H9 (cell line): Measurements from ENCODE around the gene MICOS13. TPM values are rescaled to one million over a fixed set of nuclear protein-coding genes. Genes with fewer than 3 reads are reported as not detected.

Experiments used
- DNase-seq: peaks from one replicate; pipeline ENCODE4 v3.0.0-alpha.2; 2017
- H2AFZ ChIP-seq: one replicate; pipeline ENCODE4 v1.6.1; 2013; ENCODE audit warnings: mild to moderate bottlenecking, low read length, control low read depth, moderate library complexity
- H2AK5ac ChIP-seq: 2 replicates; pipeline ENCODE4 v1.6.1; 2013; ENCODE audit warnings: low read length, control low read depth, mixed read lengths; ENCODE audit not compliant: insufficient read length
- H2BK120ac ChIP-seq: one replicate; pipeline ENCODE4 v1.6.1; 2013; ENCODE audit warnings: low read depth, mild to moderate bottlenecking, low read length, control low read depth, inconsistent platforms; ENCODE audit not compliant: poor library complexity, severe bottlenecking
- H2BK12ac ChIP-seq: 2 replicates; pipeline ENCODE4 v1.6.1; 2013; ENCODE audit warnings: low read length, control low read depth, mixed read lengths, low read depth; ENCODE audit not compliant: insufficient read length
- H2BK15ac ChIP-seq: 2 replicates; pipeline ENCODE4 v1.6.1; 2013; ENCODE audit warnings: low read depth, low read length, control low read depth
- H2BK20ac ChIP-seq: one replicate; pipeline ENCODE4 v1.6.1; 2013; ENCODE audit warnings: low read depth, mild to moderate bottlenecking, low read length, control low read depth, inconsistent platforms; ENCODE audit not compliant: poor library complexity, severe bottlenecking
- H2BK5ac ChIP-seq: 2 replicates; pipeline ENCODE4 v1.6.1; 2013; ENCODE audit warnings: low read length, control low read depth, mixed read lengths; ENCODE audit not compliant: insufficient read length
- H3K14ac ChIP-seq: 2 replicates; pipeline ENCODE4 v1.6.1; 2013; ENCODE audit warnings: low read length, control low read depth; ENCODE audit not compliant: insufficient read depth
- H3K18ac ChIP-seq: 2 replicates; pipeline ENCODE4 v1.6.1; 2013; ENCODE audit warnings: low read depth, mild to moderate bottlenecking, mixed read lengths, low read length, control low read depth; ENCODE audit not compliant: insufficient read length
- H3K23ac ChIP-seq: 2 replicates; pipeline ENCODE4 v1.6.1; 2013; ENCODE audit warnings: low read length, control low read depth, mixed read lengths, low read depth; ENCODE audit not compliant: insufficient read length
- H3K23me2 ChIP-seq: 2 replicates; pipeline ENCODE4 v1.6.1; 2013; ENCODE audit warnings: low read depth, mild to moderate bottlenecking, mixed read lengths, low read length, control low read depth; ENCODE audit not compliant: insufficient read length, poor library complexity, severe bottlenecking
- H3K27ac ChIP-seq: 2 replicates; pipeline ENCODE4 v1.5.1; 2013; ENCODE audit warnings: low read length, control low read depth, mixed read lengths, low read depth; ENCODE audit not compliant: insufficient read length
- H3K27me3 ChIP-seq: 2 replicates; pipeline ENCODE4 v1.6.1; 2013; ENCODE audit warnings: low read length, control low read depth, inconsistent platforms; ENCODE audit not compliant: insufficient read depth
- H3K4ac ChIP-seq: 2 replicates; pipeline ENCODE4 v1.6.1; 2013; ENCODE audit warnings: low read depth, mild to moderate bottlenecking, control low read depth, inconsistent platforms, low read length, moderate library complexity
- H3K4me1 ChIP-seq: 2 replicates; pipeline ENCODE4 v1.6.1; 2013; ENCODE audit warnings: low read length, control low read depth, inconsistent platforms; ENCODE audit not compliant: insufficient read depth
- H3K4me2 ChIP-seq: 2 replicates; pipeline ENCODE4 v1.6.1; 2013; ENCODE audit warnings: low read length, control low read depth, mixed read lengths; ENCODE audit not compliant: insufficient read length, insufficient read depth
- H3K56ac ChIP-seq: 2 replicates; pipeline ENCODE4 v1.6.1; 2013; ENCODE audit warnings: low read depth, mild to moderate bottlenecking, mixed read lengths, low read length, control low read depth; ENCODE audit not compliant: insufficient read length
- H3K79me1 ChIP-seq: 2 replicates; pipeline ENCODE4 v1.6.1; 2013; ENCODE audit warnings: low read depth, mild to moderate bottlenecking, moderate library complexity, low read length, control low read depth, inconsistent platforms; ENCODE audit not compliant: insufficient read depth, poor library complexity, severe bottlenecking
- H3K79me2 ChIP-seq: 2 replicates; pipeline ENCODE4 v1.6.1; 2013; ENCODE audit warnings: low read length, control low read depth, inconsistent platforms; ENCODE audit not compliant: insufficient read depth
- H3K9ac ChIP-seq: 2 replicates; pipeline ENCODE4 v1.6.1; 2013; ENCODE audit warnings: low read length, control low read depth, mixed read lengths; ENCODE audit not compliant: insufficient read length; ENCODE audit errors: extremely low read depth
- H3K9me3 ChIP-seq: one replicate; pipeline ENCODE4 v1.6.1; 2013; ENCODE audit warnings: low read depth, low read length, inconsistent platforms; ENCODE audit not compliant: control insufficient read depth
- H3T11ph ChIP-seq: one replicate; pipeline ENCODE4 v1.6.1; 2013; ENCODE audit warnings: mild to moderate bottlenecking, low read length, control low read depth, inconsistent platforms
- H4K20me1 ChIP-seq: one replicate; pipeline ENCODE4 v1.6.1; 2013; ENCODE audit not compliant: control insufficient read depth, insufficient read length, insufficient read depth
- H4K5ac ChIP-seq: 2 replicates; pipeline ENCODE4 v1.6.1; 2013; ENCODE audit warnings: low read depth, mild to moderate bottlenecking, mixed read lengths, low read length, control low read depth; ENCODE audit not compliant: insufficient read length
- H4K8ac ChIP-seq: replicated peaks from 2 replicates; pipeline ENCODE4 v1.6.1; 2013; ENCODE audit warnings: low read length, control low read depth, mixed read lengths, low read depth; ENCODE audit not compliant: insufficient read length
- H4K91ac ChIP-seq: 2 replicates; pipeline ENCODE4 v1.6.1; 2013; ENCODE audit warnings: low read depth, mild to moderate bottlenecking, moderate library complexity, mixed read lengths, low read length, control low read depth; ENCODE audit not compliant: insufficient read length
- H3K27ac Mint-ChIP-seq, 3 experiments: 2 replicates in 2 of 3; 3 replicates in 1 of 3; pipeline ENCODE4 v1.8.0; 2020 to 2021; ENCODE audit warnings: mixed read lengths in 3 of 3, mild to moderate bottlenecking in 1 of 3, moderate library complexity in 1 of 3
- H3K27me3 Mint-ChIP-seq: 2 replicates; pipeline ENCODE4 v1.8.0; 2021; ENCODE audit warnings: low read depth, mild to moderate bottlenecking, moderate library complexity, mixed read lengths
- H3K36me3 Mint-ChIP-seq, 3 experiments: 2 replicates in 2 of 3; 3 replicates in 1 of 3; pipeline ENCODE4 v1.8.0; 2020 to 2021; ENCODE audit warnings: low read depth in 3 of 3, mixed read lengths in 3 of 3; ENCODE audit not compliant: insufficient read depth in 1 of 3
- H3K4me1 Mint-ChIP-seq, 2 experiments: 2 replicates each; pipeline ENCODE4 v1.8.0; 2020; ENCODE audit warnings: mixed read lengths in 2 of 2
- H3K4me3 Mint-ChIP-seq, 2 experiments: 2 replicates in 1 of 2; 3 replicates in 1 of 2; pipeline ENCODE4 v1.8.0; 2020 to 2021; ENCODE audit warnings: mild to moderate bottlenecking in 2 of 2, mixed read lengths in 2 of 2, moderate library complexity in 1 of 2
- H3K9me3 Mint-ChIP-seq, 2 experiments: 2 replicates in 1 of 2; 3 replicates in 1 of 2; pipeline ENCODE4 v1.8.0; 2020; ENCODE audit warnings: mild to moderate bottlenecking in 2 of 2, mixed read lengths in 2 of 2, moderate library complexity in 1 of 2
- CTCF ChIP-seq: fragments of 200-600 bp; sonication (generic); conservative IDR thresholded peaks from 3 replicates; pipeline ENCODE4 v1.8.0; 2021; ENCODE audit warnings: antibody characterized with exemption, mild to moderate bottlenecking
- WGBS: extraction: QIAGEN DNeasy Blood & Tissue Kit; methylation state at CpG from one replicate; pipeline ENCODE4 v1.1.7; 2013; ENCODE audit warnings: missing lambda C conversion rate, low lambda C conversion rate, mixed read lengths; ENCODE audit not compliant: insufficient read length; ENCODE audit errors: extremely low coverage; 5-methylcytosine and 5-hydroxymethylcytosine counted together
- total RNA-seq: library from RNA; stranded (reverse); gene quantifications from 2 replicates; pipeline ENCODE4 v1.2.1, GENCODE V29; 2021

MICOS13 gene
- total RNA-seq, 1 experiment from 2014 or later: 23.8 TPM

- Histone ChIP-seq H3K9ac (no peak overlapping the region), H3K27ac (no peak overlapping the region), H2BK5ac (no peak overlapping the region), H3T11ph (no peak overlapping the region), H2AFZ (no peak overlapping the region), H2BK15ac (no peak overlapping the region), H4K5ac (no peak overlapping the region), H2BK12ac (no peak overlapping the region), H3K4ac (no peak overlapping the region), H2BK20ac (no peak overlapping the region), H3K56ac (no peak overlapping the region), H3K9me3 (no peaks in the 10 kb centered on the region), H4K20me1 (no peaks in the 10 kb centered on the region), H3K23ac (no peak overlapping the region), H3K79me2 (no peaks in the 10 kb centered on the region), H3K79me1 (no peaks in the 10 kb centered on the region), H4K8ac (no peak overlapping the region), H3K4me2 (no peak overlapping the region), H3K18ac (no peak overlapping the region), H3K23me2 (peaks cover 11% of the 10 kb centered on the region), H3K27me3 (no peaks in the 10 kb centered on the region), H2BK120ac (no peak overlapping the region), H4K91ac (no peak overlapping the region), H3K14ac (no peak overlapping the region), H3K4me1 (no peaks in the 10 kb centered on the region; the same call in 1 of the 2 replicates), H2AK5ac (no peak overlapping the region)
- peaks cover 0 to 2% of the 10 kb centered on the region in 2 experiments; a peak in 2 of 5 replicates for H3K9me3 Mint-ChIP-seq
- no peak for TF ChIP-seq CTCF
- H3K36me3 Mint-ChIP-seq: no peaks in the 10 kb centered on the region; a peak in 2 of 7 replicates
- H3K4me3 Mint-ChIP-seq: peak overlapping the region in 1 of 2 experiments; percentile 5; a peak in 1 of 5 replicates
- no peak for DNase-seq
- H3K27me3 Mint-ChIP-seq: peaks cover 13% of the 10 kb centered on the region
- H3K27ac Mint-ChIP-seq: no peak overlapping the region
- WGBS: no CpG with 5 or more reads among the region's 22 CpGs
- peaks cover 16 to 24% of the 10 kb centered on the region in 2 experiments for H3K4me1 Mint-ChIP-seq
Measured at GRCh38 chr19:5684694-5685430, 4.5 kb upstream of the MICOS13 start.
